Lower leg skin (tissue), 3 donors: ENCODE data around the gene TTC21A.

Experiments used
- POLR2A ChIP-seq, 2 donors: fragments of 450-650 bp; IDR thresholded peaks; one replicate each; pipeline ENCODE4 v1.6.1; 2016 to 2017; ENCODE audit warnings: antibody characterized with exemption in 2 of 2, mild to moderate bottlenecking in 1 of 2, moderate library complexity in 1 of 2
- TF ChIP-seq, protein P1 (sequence below), 3 donors: fragments of 450-650 bp; IDR thresholded peaks; one replicate each; pipeline ENCODE4 v1.5.1; 2016; ENCODE audit warnings: antibody characterized with exemption in 3 of 3, mild to moderate bottlenecking in 3 of 3, moderate library complexity in 2 of 3

DNA sequence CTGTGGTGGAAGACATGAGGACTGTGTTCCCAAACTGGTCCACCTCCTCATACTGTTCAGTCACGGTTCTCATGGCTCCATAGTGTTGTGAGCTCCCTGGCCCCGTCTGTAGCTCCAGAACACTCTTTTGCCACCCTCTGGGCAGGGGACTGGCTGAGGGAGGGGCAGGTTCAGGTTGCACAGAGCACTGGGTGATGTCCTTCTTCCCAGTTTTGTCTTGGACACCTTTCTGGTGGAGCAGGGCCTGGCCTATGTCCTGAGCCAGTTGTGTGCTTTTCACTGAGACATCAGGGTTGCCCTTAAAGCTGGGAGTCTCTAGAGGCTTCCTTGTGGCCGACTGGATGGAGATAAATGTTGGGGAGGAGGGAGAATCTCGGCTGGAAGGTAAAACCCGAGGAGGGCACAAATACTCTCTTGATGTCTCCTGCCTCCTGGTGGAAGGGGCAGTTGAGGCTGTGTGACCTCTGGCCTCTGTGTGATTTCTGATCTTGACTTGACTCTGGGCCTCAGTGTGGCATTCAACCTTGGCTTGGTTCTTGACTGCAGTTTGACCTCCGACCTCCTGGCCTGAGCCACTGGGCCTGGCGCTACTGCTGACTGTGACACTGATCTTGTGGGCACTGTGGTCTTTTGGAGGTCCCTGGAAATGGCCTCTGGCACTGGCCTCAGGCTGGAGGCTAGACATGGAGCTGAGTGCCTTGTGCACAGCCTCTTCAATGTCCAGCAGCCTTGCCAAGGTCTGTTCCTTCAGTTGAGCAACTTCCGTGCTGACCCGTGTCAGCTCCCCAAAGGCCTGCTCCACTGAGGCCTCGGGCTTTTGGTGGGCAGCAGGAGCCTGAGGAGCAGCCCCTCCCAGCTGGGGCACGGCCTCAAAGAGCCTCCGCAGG, 76.8 kb downstream of the TTC21A start:
- TF ChIP-seq, protein P1, sequence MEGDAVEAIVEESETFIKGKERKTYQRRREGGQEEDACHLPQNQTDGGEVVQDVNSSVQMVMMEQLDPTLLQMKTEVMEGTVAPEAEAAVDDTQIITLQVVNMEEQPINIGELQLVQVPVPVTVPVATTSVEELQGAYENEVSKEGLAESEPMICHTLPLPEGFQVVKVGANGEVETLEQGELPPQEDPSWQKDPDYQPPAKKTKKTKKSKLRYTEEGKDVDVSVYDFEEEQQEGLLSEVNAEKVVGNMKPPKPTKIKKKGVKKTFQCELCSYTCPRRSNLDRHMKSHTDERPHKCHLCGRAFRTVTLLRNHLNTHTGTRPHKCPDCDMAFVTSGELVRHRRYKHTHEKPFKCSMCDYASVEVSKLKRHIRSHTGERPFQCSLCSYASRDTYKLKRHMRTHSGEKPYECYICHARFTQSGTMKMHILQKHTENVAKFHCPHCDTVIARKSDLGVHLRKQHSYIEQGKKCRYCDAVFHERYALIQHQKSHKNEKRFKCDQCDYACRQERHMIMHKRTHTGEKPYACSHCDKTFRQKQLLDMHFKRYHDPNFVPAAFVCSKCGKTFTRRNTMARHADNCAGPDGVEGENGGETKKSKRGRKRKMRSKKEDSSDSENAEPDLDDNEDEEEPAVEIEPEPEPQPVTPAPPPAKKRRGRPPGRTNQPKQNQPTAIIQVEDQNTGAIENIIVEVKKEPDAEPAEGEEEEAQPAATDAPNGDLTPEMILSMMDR (IDR thresholded peaks at IDR 0.05) = no peak
- TF ChIP-seq POLR2A (IDR thresholded peaks at IDR 0.05) = no peak
